Fibroblast of lung (primary cell): ENCODE results near the gene RNFT1. TPM values are rescaled to one million over a fixed set of nuclear protein-coding genes. Genes with fewer than 3 reads are reported as not detected.
"Not testable (repeated sequence)": the region's sequence is repeated elsewhere in the genome, so short reads cannot be mapped to it uniquely, and the experiment has no call there.

Experiments used
- DNase-seq, 2 donors: peaks; one replicate each; pipeline versions ENCODE4 v3.0.0 to v3.0.0-alpha.2; 2010; ENCODE audit warnings: low read depth in 2 of 2
- H2AFZ ChIP-seq: 2 replicates; pipeline ENCODE4 v1.5.1; 2012; ENCODE audit warnings: low read length, control low read depth, inconsistent platforms
- H3K27ac ChIP-seq: 2 replicates; pipeline ENCODE4 v1.5.1; 2011; ENCODE audit warnings: low read length, control low read depth; ENCODE audit not compliant: insufficient read depth
- H3K27me3 ChIP-seq: 2 replicates; pipeline ENCODE4 v1.5.1; 2011; ENCODE audit warnings: mild to moderate bottlenecking, low read length; ENCODE audit not compliant: control insufficient read depth, insufficient read depth
- H3K36me3 ChIP-seq: 2 replicates; pipeline ENCODE4 v1.5.1; 2011; ENCODE audit warnings: low read length; ENCODE audit not compliant: control insufficient read depth, insufficient read depth
- H3K4me1 ChIP-seq: 2 replicates; pipeline ENCODE4 v1.5.1; 2011; ENCODE audit warnings: low read length; ENCODE audit not compliant: control insufficient read depth, insufficient read depth; ENCODE audit errors: extremely low read depth
- H3K4me2 ChIP-seq: 2 replicates; pipeline ENCODE4 v1.5.1; 2011; ENCODE audit warnings: low read length, control low read depth; ENCODE audit not compliant: insufficient read depth; ENCODE audit errors: extremely low read depth
- H3K4me3 ChIP-seq, 4 experiments: fragments of 200-600 bp in 1 of 4; sonication (generic) in 1 of 4; replicated peaks in 1 of 4; 2 replicates each; pipeline ENCODE4 v1.5.1; 2011 to 2016; ENCODE audit warnings: low read length in 4 of 4, low read depth in 3 of 4, mild to moderate bottlenecking in 3 of 4, control low read depth in 2 of 4, inconsistent platforms in 1 of 4, mixed read lengths in 1 of 4; ENCODE audit not compliant: insufficient read depth in 1 of 4; ENCODE audit errors: control extremely low read depth in 1 of 4
- H3K79me2 ChIP-seq: 2 replicates; pipeline ENCODE4 v1.5.1; 2012; ENCODE audit warnings: mild to moderate bottlenecking, low read length, inconsistent platforms; ENCODE audit not compliant: control insufficient read depth, insufficient read depth
- H3K9ac ChIP-seq: 2 replicates; pipeline ENCODE4 v1.5.1; 2011; ENCODE audit warnings: mild to moderate bottlenecking, low read length, control low read depth; ENCODE audit not compliant: insufficient read depth
- H3K9me3 ChIP-seq: 2 replicates; pipeline ENCODE4 v1.5.1; 2012; ENCODE audit warnings: low read depth, low read length; ENCODE audit not compliant: control insufficient read depth, insufficient read depth
- H4K20me1 ChIP-seq: 2 replicates; pipeline ENCODE4 v1.5.1; 2011; ENCODE audit warnings: low read length; ENCODE audit not compliant: control insufficient read depth, insufficient read depth; ENCODE audit errors: extremely low read depth
- EZH2 ChIP-seq: IDR thresholded peaks from 2 replicates; pipeline ENCODE4 v1.5.1; 2012; ENCODE audit warnings: low read length, control low read depth, mild to moderate bottlenecking; ENCODE audit errors: missing control alignments
- polyA plus RNA-seq, 2 donors: library from polyadenylated mRNA; depleted of rRNA in 1 of 2; stranded (reverse) in 1 of 2; unstranded in 1 of 2; fragments of >200 nt; gene quantifications; 2 replicates each; pipeline ENCODE4 v1.2.1, GENCODE V29; 2011 to 2012; ENCODE audit warnings: missing spikeins in 1 of 2
- total RNA-seq: library from RNA; depleted of rRNA; stranded (reverse); fragments of >200 nt; gene quantifications from 2 replicates; pipeline ENCODE4 v1.2.1, GENCODE V29; 2014
- TF ChIP-seq, protein P1 (sequence below), 2 donors: IDR thresholded peaks in 1 of 2; conservative IDR thresholded peaks in 1 of 2; 1 replicate in 1 of 2; 2 replicates in 1 of 2; pipeline ENCODE4 v1.5.1; 2011 to 2012; ENCODE audit warnings: low read length in 2 of 2, control low read depth in 1 of 2, inconsistent platforms in 1 of 2, low read depth in 1 of 2, mild to moderate bottlenecking in 1 of 2

Gene RNFT1
- total and polyA plus RNA-seq, 2 donors (not counting 1 experiment from before 2014, with no cell fraction given) = 13.4 to 14.8 TPM

DNA sequence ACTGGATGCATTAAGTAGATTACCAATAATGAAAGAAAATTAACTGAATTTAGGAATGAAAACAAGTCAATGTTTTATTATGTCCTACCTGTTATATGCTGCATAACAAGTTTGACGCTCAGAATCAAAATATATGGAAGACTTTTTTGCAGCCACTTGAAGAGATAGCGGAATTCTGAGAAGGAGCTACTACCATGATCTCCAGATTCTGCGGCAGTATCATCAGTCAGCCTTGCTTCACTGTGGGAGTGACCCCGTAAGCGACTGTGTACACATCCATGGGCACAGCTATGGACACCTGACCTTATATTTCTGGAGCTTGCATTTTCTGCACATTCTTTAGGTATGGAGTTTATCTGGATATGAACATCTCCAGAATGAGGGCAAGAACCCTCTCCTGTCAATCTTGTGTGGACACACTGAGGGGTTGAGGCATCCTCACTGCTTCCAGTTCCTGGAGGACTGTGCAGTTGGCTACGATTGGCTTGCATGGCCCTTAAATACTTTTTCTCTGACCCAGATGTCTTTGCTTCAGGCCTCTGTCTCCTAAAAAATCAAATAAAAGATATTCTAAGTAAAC, 1.7 kb downstream of the RNFT1 start:
- no peak overlapping the region for H3K27ac ChIP-seq

DNA sequence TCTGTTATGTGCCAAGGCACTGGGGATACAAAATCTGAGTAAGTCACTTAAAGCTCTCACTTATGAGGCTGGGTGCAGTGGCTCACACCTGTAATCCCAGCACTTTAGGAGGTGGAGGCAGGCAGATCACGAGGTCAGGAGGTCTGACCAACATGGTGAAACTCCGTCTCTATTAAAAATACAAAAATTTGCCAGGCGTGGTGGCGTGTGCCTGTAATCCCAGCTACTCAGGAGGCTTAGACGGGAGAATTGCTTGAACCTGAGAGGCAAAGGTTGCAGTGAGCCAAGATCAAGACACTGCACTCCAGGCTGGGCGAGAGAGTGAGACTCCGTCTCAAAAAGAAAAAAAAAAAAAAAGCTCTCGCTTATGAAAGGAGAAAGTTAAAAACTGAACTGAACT, 5.0 kb downstream of the RNFT1 start:
- H3K27ac ChIP-seq, H3K4me2 ChIP-seq, H3K9me3 ChIP-seq: not testable (repeated sequence)

More for the DNA sequence above, 1.7 kb downstream of the RNFT1 start:
- peaks cover 6% of the 10 kb centered on the region for H3K4me1 ChIP-seq
- H3K36me3 ChIP-seq = no peaks in the 10 kb centered on the region
- no peaks in the 10 kb centered on the region for H3K79me2 ChIP-seq
- H3K9ac ChIP-seq = no peak overlapping the region
- TF ChIP-seq, protein P1, sequence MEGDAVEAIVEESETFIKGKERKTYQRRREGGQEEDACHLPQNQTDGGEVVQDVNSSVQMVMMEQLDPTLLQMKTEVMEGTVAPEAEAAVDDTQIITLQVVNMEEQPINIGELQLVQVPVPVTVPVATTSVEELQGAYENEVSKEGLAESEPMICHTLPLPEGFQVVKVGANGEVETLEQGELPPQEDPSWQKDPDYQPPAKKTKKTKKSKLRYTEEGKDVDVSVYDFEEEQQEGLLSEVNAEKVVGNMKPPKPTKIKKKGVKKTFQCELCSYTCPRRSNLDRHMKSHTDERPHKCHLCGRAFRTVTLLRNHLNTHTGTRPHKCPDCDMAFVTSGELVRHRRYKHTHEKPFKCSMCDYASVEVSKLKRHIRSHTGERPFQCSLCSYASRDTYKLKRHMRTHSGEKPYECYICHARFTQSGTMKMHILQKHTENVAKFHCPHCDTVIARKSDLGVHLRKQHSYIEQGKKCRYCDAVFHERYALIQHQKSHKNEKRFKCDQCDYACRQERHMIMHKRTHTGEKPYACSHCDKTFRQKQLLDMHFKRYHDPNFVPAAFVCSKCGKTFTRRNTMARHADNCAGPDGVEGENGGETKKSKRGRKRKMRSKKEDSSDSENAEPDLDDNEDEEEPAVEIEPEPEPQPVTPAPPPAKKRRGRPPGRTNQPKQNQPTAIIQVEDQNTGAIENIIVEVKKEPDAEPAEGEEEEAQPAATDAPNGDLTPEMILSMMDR (conservative IDR thresholded peaks at IDR 0.05 in 1 of 2, IDR thresholded peaks at IDR 0.05 in 1 of 2; ENCODE audit: low read depth in 1 of 2, low read length in 2 of 2) = no peak
- TF ChIP-seq EZH2 = no peak
- no peaks in the 10 kb centered on the region for H4K20me1 ChIP-seq
- no peaks in the 10 kb centered on the region for H3K9me3 ChIP-seq
- no peaks in the 10 kb centered on the region for H3K27me3 ChIP-seq
- H3K4me2 ChIP-seq = no peak overlapping the region
- no peak overlapping the region for H3K4me3 ChIP-seq
- H2AFZ ChIP-seq = no peak overlapping the region
- no peak for DNase-seq

GRCh38 chr17:59954856-59955255, 9.7 kb downstream of the RNFT1 start:
- no peak for TF ChIP-seq EZH2
- TF ChIP-seq, protein P1 (conservative IDR thresholded peaks at IDR 0.05 in 1 of 2, IDR thresholded peaks at IDR 0.05 in 1 of 2; ENCODE audit: low read depth in 1 of 2, low read length in 2 of 2) = no peak
- no peaks in the 10 kb centered on the region for H3K9me3 ChIP-seq
- DNase-seq = no peak
- no peak overlapping the region for H2AFZ ChIP-seq
- no peaks in the 10 kb centered on the region for H3K4me1 ChIP-seq
- H3K79me2 ChIP-seq = no peaks in the 10 kb centered on the region
- H3K27ac ChIP-seq = no peak overlapping the region
- no peak overlapping the region for H3K4me3 ChIP-seq
- no peaks in the 10 kb centered on the region for H3K36me3 ChIP-seq
- no peaks in the 10 kb centered on the region for H4K20me1 ChIP-seq
- H3K4me2 ChIP-seq = no peak overlapping the region
- no peaks in the 10 kb centered on the region for H3K27me3 ChIP-seq
- H3K9ac ChIP-seq = no peak overlapping the region

More for the DNA sequence above, 5.0 kb downstream of the RNFT1 start:
- not testable (repeated sequence) for H3K36me3 ChIP-seq, H2AFZ ChIP-seq, H3K4me1 ChIP-seq, DNase-seq, H3K4me3 ChIP-seq, H3K79me2 ChIP-seq, H3K9ac ChIP-seq, H3K27me3 ChIP-seq, H4K20me1 ChIP-seq
